Lung microvascular endothelial cell (primary cell): Measurements from ENCODE around the gene CDNF. TPM values are rescaled to one million over a fixed set of nuclear protein-coding genes. Genes with fewer than 3 reads are reported as not detected.

Source experiments
- DNase-seq, 2 donors: peaks; one replicate each; pipeline versions ENCODE4 v3.0.0 to v3.0.0-alpha.2; 2010; ENCODE audit warnings: low read depth in 2 of 2
- total RNA-seq: library from RNA; depleted of rRNA; stranded (reverse); fragments of >200 nt; gene quantifications from 2 replicates; pipeline ENCODE4 v1.2.1, GENCODE V29; 2014

CDNF gene
- total RNA-seq, 1 donor from 2014 or later = 0.40 TPM

GRCh38 chr10:14798636-14799035, 39.2 kb downstream of the CDNF start:
- peak; percentile 79 to 84 for DNase-seq

- no peak for DNase-seq
Measured at GRCh38 chr10:14787938-14788337, 49.9 kb downstream of the CDNF start.

- no peak for DNase-seq
Measured at GRCh38 chr10:14784459-14785055, 53.3 kb downstream of the CDNF start.

- peak; percentile 97 to 98 for DNase-seq
Measured at GRCh38 chr10:14782691-14783363, 55.0 kb downstream of the CDNF start.

- peak; percentile 34 to 58 for DNase-seq
Measured at GRCh38 chr10:14781763-14782162, 56.1 kb downstream of the CDNF start.

- peak in 1 of 2 donors; percentile 15 for DNase-seq
Measured at GRCh38 chr10:14779001-14779651, 58.7 kb downstream of the CDNF start.

GRCh38 chr10:14776546-14776945, 61.3 kb downstream of the CDNF start:
- no peak for DNase-seq

GRCh38 chr10:14775656-14776055, 62.2 kb downstream of the CDNF start:
- no peak for DNase-seq

- no peak for DNase-seq
Measured at GRCh38 chr10:14774797-14775196, 63.0 kb downstream of the CDNF start, which contains the start of gene FAM107B. Gene FAM107B, minus strand, starts transcription at chr10:14774897. Its CDS starts 234 bp downstream, at chr10:14774663.

GRCh38 chr10:14774214-14774580, 63.6 kb downstream of the CDNF start:
- no peak for DNase-seq

- DNase-seq = no peak
Measured at GRCh38 chr10:14773551-14774213, 64.2 kb downstream of the CDNF start.

GRCh38 chr10:14772399-14772798, 65.4 kb downstream of the CDNF start:
- peak in 1 of 2 donors; percentile 27 for DNase-seq

- no peak for DNase-seq
Measured at GRCh38 chr10:14770927-14771326, 66.9 kb downstream of the CDNF start.

Other genes with a start within 250 kb of the CDNF start
- 54.6 and 68.2 TPM in 2 replicates for gene FAM107B, start 63.1 kb downstream of the CDNF start, total RNA-seq
- 8.7 and 10.0 TPM in 2 replicates for gene HSPA14, start 269 bp upstream of the CDNF start, total RNA-seq
- gene MSANTD7, start 269 bp upstream of the CDNF start, total RNA-seq = 11.6 and 16.1 TPM in 2 replicates
- gene SUV39H2, start 40.8 kb upstream of the CDNF start, total RNA-seq = 7.6 and 8.1 TPM in 2 replicates
- gene DCLRE1C, start 116.1 kb upstream of the CDNF start, total RNA-seq = 4.0 and 5.2 TPM in 2 replicates
- gene MEIG1, start 121.4 kb upstream of the CDNF start, total RNA-seq = 0.20 TPM in 1 of 2 replicates, not detected in the other
- gene OLAH, start 205.9 kb upstream of the CDNF start, total RNA-seq = 0.20 and 0.44 TPM in 2 replicates